ENCODE results near the gene SIX3.

GRCh38 chr2:44933434-44933951 is 8.0 kb upstream of the SIX3 start:
- TF ChIP-seq TAF1 (IDR thresholded peaks at IDR 0.05; ENCODE audit: low read depth) (no peak), CEBPB (IDR thresholded peaks at IDR 0.05) (no peak), FOXM1 (IDR thresholded peaks at IDR 0.05; ENCODE audit: borderline replicate concordance, low read depth) (no peak), NFIC (IDR thresholded peaks at IDR 0.05) (no peak), EGR1 (IDR thresholded peaks at IDR 0.05) (no peak), EP300 (IDR thresholded peaks at IDR 0.05; ENCODE audit: borderline replicate concordance) (no peak), MAX (IDR thresholded peaks at IDR 0.05) (no peak), TCF12 (IDR thresholded peaks at IDR 0.05; ENCODE audit: low read depth) (no peak), YY1 (IDR thresholded peaks at IDR 0.05; ENCODE audit: low read depth) (no peak), REST (IDR thresholded peaks at IDR 0.05; ENCODE audit: low read depth) (no peak)
